Stromal cell of bone marrow (primary cell): Measurements from ENCODE around the gene CCNT1.

ENCODE experiments used
- DNase-seq: peaks from one replicate; pipeline ENCODE4 v3.0.0-alpha.2; 2012; ENCODE audit warnings: low read depth

Gene CCNT1

GRCh38 chr12:48640854-48641253, 75.7 kb downstream of the CCNT1 start:
- DNase-seq = no peak

GRCh38 chr12:48640428-48640827, 76.1 kb downstream of the CCNT1 start:
- DNase-seq = no peak
